HuH-7 (cell line): ENCODE measurements around the gene SFT2D1.

Experiments used
- DNase-seq: peaks from one replicate; pipeline ENCODE4 v3.0.0; 2011; ENCODE audit warnings: low spot score

The SFT2D1 gene

DNA sequence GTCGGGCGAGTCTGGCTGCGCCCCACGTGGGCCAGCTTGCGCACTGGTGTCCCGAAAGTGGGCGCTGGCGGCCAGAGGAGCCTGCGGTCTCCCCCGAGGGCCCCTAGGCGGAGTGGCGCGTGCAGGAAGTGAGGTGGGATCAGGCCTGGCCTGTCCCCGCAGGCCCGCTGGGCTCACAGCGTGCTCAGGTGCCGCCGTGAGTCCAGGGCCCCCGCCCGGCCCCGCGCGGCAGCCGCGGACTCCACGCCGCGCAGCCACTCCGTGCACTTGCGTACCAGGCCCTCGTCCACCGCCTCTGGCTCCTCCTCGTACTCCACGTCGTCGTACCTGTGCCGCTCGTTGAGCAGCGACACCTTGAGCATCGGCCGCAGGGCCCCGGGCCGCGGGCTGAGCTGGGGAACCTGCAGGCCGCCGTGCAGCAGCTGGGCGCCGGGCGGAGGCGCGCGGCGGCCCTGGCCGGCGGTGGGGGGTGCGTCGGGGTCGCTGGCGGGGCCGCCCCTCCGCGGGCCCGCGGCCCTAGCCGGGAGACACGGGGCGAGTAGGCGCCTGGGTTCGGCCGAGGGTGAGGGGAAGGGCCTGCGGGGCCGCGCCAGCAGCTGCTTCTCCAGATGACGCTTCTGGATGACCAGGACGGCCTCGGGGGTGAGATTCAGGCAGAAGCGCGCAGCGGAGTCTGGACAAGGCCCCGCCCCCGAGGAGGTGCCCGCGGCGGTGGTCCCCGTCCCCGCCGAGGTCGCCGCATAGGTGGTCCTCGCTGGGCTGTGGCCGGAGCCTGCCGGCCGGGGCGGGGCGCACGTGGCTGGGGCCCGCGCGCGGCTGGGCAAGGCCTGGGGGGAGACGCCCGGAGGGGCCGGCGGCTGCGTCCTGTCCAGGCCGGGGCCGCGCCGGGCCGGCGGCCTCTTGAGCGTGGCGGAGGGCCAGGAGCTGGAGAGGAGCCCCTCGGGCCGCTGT, 35.0 kb downstream of the SFT2D1 start:
- DNase-seq, result peak; percentile 58

DNA sequence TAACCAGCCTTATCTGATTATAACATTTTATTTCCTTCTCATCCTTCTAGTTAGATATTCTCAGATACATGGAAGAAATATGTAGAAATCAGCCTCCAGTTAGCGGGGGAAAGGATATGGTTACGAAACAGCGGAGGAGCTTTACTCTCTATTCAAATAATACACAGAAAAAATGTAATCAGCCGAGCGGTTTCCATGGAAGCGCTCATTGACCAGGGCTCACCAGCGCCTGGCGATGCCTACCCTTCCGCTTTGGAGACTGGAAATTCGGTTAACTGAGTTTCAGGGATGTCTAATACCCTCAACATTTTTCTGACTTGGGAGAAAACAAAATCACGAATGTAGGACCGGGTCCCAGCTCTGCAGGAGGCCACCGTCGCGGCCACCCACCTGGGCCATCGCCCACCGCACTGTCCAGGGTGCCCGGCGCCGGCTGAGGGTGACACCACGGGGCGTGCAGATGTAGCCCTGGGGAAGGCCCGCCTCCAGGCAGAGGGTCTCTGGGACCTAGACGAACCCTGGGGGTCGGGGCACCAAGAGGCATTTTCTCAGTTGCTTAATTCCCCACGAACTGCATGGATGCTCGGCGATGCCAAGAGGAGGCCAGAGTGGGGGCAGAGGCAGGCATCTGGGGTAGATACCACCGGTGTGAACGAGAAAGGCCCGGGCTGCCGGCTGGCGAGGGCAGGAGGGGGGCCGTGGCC, 35.8 kb downstream of the SFT2D1 start:
- peak; percentile 59 for DNase-seq

DNA sequence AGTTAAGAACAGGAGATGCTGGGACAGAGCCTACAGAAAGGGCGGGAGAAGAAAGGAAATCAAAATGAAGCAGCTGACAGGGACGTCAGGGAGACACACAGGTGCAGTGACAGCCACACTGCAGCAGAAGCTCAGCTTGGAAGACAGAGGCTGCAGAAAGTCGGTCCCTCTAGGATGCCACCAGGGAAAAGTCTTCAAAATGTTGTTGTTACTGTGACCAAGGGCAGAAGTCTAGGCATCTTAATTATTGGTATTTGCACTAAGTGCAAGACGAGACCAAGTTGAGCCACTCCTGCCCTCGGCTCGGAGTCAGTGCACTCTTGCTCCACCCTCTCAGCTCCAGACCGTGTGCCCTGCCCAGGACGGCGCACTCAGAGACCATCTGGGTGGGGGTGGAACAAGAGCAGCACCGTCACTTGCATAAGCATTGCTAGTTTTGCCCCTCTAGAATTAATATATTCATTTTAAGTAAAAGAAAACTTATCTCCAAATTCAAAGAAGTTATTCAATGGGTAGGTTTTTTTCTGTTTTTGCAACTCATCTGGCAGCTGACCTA, 36.7 kb downstream of the SFT2D1 start:
- DNase-seq, result no peak

DNA sequence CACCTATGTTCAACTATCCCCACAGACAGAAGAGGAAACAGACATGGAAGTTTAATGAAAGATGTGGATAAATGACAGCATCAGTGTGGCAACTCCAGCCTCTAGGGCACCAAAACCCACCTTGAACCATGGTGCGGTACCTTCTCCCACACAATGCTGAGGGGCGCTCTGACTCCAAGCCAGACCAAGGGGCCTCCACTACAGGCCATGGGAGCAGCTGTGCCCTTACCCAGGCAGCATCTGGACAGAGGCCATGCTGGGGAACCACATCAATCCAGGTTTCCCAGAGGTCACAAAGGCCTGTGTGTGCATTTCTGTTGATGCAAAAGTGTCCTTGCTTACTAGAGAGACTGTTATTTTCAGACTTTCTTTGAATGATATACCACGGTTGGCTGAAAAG, 38.2 kb downstream of the SFT2D1 start:
- no peak for DNase-seq

DNA sequence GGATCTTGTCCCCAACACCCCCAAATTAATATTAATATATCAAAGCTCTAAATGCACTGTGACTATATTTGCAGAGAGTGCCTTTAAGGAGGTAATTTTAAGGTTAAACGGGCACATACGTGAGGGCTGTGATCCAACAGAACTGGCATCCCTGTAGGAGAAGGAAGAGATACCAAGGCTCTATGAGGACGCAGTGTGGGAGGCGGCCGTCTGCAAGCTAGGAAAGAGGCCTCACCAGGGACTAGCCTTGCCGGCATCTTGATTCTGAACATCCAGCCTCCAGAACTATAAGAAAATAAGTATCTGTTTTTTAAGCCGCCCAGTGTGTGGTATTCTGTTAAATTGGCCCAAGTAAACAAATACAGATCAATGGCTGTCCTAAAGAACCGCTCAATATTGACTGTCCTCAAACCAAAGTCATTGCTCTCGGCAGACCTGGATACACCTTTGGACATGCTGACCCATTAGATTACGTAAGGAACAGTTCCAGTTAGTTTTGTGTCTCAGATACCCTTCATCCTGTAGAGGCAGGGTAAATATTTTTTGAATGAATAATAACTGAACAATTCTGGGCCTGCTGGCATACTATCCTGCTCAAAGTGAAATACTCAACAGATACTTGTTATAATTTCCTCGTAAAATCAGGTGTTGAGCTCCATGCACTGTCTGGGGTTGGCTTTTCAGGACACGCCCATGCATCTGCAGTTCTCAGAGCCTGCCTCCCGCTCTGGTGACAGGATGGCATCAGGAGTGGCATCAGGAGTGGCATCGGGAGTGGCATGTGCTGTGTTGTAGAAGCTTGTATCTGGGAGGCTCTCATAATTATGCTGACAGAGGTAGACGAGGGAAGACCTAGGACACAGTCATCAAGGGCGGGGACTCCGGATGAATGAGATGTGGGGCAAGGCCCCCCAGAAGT, 40.5 kb downstream of the SFT2D1 start:
- no peak for DNase-seq

DNA sequence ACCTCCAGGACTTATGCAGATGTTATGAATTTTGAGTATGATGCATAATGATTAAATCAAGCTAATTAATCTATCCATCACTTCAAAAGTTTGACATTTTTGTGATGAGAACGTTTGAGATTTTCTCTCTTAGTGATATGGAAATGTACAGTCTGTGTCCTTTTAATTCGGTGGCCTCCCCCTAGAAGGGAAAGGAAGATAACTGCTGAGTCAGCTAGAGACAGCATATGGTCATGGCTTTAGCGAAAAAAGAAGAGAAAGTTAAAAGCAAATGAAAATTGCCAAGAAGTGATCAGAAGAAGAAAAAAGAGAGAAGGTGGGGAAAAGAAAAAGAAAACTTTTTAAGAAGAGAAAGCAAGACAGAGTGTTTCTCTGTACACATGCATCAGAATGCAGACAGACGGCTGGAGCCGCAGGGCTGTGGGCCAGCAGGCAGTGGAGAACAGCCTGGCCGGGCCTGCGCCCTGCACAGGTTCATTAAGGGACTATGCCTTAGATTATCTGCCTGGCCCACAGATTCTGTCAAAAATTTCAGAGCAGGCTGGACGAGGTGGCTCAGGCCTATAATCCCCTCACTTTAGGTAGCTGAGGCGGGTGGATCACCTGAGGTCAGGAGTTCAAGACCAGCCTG, 41.9 kb downstream of the SFT2D1 start:
- no peak for DNase-seq

DNA sequence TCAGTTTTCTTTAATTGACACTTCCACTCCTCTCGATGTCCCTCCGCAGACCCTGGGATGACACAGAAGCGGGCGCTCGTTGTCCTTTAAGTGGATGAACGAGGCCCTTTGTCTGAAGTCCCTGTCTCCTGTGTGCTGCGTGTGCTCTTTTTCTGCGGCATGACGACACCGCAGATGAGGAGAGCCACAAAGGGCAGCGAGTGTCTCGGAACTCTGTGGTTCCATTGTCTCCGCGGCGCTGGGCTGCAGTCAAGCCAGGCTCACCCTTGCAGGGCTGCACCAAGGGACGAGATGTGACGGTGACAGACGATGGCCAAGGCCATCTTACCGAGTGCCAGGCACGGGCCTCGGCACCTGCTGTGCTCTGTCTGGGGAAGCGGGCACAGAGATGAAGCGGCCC, 44.7 kb downstream of the SFT2D1 start:
- no peak for DNase-seq

DNA sequence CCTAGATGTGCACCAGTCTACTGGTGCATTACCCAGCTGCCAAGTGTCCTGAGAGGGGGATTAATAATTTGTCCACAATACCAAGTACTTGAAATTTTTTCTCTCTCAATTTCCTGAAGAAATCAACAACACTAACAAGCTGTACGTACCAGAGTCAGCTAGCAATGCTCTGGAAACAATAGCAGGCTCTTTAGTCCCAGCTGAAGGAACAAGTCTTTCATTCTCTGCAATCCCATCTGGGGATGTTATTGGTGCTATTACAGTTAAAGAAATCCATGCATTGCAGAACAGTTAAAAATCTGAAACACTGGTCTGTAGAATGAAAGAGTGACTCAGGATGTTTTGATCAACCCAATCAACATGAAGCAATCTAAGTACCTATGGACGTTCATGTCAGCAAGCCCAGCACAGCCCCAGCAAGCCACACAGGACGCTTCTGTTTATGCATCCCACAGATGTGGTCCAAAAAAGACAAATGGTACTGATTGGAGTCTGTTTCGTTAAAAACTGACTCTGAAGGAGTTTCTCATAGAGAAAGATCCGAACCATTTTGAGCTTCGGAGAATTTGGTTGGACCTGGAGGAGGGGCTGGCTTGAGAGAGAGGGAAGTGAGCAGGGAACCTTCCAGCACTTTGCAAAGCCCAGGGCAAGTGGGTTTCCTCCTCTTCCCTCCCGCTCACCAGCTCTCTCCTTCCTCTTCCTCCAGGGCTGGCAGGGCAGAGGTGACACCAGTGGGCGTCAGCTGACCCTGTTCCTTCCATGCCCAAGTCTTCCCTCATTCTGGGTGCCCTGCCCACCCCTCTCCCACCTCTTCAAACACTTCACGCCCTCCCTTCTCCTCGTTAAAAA, 46.1 kb downstream of the SFT2D1 start:
- DNase-seq, result no peak

DNA sequence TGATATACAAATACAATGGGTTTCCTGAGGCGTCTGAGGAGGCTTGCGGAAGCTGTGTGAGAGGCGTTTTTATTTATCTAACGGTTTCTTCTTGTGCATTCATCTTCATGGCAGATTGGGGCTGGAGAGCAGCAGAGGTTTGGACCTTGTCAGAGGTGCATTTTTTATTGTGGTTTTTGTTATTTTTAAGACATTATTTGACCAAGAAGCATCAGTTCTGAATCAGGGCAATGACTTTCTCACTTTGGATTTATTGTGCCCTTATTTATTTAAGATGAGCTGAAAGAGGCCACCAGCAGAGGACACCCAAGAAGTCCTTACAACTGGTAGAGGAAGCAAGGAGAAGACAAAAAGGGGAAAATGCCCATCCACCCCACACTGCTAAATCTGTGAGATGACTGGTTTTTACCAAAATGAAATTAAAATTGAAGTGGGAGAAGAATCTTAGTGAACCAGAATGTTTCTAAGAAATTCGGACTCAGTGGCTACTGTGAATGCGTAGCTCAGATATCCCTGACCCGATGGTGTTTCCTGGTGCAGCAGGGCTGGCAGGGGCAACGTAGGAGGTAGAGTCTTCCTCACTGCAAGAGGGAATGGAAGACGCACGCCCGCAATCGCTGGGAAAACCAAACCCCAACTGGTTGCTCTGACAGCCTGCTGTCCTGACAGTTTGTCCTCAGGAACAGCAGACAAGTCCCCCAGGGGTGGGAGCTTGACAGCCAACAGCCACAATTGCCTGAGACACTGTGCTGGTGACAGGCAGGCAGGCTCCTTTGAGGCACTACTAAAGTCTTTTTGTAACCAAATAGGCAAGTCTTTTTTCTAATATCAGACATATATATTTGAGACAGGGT, 48.4 kb downstream of the SFT2D1 start:
- DNase-seq, result no peak

DNA sequence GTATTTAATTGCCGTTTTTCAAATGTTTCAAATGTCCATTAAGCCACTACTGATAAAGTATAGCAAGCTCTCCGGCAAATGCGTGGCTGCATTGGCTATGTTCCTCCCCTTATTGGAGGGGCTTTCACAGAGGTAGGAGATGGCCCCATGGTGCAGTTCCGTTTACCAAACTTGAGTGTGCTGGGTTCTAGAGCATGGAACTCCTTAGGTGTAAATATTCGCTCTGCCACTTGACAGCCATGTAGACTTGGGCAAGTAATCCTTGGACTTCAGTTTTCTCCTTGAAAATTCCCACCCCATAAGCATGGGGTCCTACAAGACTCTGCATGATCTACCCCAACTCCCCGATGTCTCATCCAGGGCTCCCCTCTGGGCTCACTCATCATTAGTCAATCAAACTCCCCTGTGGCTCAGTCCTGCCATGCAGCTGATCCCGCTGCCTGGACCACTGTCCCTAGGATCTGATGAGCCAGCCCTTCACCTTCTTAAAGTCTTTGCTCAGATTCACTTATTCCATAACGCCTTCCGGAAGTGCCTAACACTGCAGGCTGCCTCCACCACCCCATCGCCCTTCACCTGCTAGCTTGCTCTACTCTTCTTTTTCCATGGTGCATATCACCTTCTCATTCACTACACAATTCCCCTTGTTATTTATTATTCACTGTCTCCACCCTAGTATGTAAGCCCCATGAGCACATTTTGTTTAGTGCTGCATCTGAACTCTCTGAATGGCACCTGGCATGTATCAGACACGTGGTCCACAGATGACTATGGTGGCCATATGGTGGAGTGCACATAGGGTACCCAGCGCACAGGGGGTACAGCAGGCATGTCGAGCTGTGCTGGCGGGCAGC, 52.9 kb downstream of the SFT2D1 start:
- no peak for DNase-seq

DNA sequence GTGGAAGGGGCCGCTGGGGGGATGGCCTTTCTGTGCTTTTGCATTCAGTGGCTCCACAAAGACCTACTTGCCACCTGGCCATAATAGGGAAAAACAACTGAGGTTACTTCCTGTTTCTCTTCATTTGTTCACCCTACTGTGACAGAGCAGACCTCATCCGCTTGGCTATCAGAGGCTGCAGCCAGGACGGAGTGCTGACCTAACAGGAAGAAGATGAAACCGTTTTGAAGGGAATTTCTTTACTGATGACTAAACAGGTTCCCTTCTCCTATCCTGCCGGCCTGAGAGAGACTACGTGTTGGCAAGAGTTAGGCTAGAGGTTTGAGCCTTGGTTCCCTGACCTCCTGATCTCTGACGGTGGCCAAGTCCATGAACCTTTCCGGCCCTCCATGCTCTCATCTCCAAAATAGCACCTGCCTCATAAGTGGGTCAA, 55.5 kb downstream of the SFT2D1 start:
- no peak for DNase-seq

DNA sequence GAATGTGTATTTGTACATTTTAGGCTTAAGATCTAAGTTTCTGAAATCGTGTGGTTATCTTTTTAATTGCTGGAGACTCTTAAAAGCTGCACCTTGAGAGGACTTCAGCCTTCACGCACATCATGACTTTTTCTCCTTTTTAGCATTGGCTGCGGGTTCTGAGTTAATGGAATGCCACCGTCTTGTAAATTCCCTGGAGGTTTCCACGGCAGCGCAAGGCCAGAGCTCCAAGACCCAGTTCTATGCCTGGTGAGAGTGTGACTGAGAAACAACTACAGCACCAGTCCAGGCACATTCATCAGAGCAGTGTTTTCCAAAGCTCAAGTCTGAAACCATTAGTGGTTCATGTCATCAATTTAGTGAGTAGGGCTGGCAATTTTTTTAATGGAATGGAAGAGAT, 57.1 kb downstream of the SFT2D1 start:
- DNase-seq, result no peak

DNA sequence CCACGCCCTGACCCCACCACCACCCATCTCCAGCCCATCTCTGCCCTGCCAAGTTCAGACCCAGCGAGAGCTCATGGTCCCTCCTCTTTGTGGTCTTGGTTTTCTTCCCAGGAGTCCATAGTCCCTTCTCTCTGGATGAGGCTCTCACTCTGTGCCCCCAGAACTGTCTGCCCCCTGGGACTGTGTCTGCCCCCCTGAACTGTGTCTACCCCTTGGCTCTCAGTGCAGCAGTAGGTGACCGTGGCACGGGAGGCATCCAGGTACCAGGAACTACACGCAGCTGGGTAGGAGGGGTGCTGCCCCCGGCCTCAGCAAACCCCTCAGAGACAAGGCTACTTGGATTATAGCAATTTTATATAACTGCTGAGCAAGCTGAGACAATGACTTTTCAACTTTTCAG, 57.7 kb downstream of the SFT2D1 start:
- no peak for DNase-seq

DNA sequence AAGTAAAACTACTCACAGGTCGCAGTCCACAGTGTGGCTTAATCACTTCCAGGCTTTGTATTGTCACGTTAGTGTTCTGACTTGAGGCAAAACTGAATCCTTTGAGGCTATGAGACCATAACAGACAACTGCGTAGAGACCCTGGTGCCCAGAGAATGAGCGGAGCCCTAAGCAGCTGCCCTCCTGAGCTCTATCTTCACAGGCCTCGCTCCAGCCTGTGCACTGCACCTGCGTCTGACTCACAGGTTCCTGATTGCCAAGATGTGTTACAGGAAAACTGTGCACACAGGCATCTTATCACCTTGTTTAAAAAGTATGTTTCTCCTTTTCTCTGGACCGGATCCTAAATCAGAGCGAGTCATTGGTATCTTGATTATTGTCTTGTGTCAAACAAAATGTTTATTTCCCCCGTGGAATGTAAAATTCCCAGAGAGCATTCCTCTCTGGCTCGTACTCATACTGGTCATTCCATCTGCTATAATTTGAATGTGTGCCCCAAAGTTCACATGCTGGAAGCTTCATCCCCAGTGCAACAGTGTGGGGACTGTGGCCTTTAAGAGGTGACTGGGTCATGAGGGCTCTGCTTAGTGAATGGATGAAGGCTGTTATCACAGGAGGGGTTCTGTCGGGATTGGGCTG, 59.8 kb downstream of the SFT2D1 start:
- DNase-seq, result no peak

DNA sequence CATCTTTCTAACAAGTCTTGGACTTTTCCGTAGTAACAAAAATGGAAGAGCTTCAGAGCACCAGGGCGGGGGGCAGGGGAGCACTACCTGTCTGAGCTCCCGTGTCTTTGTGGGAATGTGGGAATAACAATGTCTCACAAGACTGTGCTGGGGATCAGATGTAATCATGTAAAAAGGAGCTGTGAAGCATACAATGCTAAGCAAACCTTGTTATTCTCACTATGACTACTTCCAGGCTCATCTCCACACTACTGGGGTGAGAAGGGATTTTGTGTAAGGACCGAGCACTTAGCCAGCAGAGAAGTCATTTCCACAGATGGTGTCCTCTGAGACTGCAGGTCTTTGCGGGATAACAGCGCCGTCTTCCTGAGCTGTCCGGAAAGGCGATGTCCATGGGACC, 61.2 kb downstream of the SFT2D1 start:
- DNase-seq, result no peak

DNA sequence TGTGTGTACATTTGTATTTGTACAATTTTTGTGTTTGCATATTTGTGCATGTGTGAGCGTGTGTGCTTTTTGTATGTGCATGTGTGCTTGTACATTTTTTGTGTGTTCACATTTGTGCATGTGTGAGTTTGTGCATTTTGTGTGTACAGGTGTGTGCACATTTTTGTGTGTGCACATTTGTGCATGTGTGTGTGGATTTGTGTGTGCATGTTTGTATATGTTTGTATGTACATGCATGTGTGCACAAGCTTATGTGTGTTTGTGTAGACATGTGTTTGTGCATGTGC, 63.0 kb downstream of the SFT2D1 start:
- DNase-seq, result no peak

DNA sequence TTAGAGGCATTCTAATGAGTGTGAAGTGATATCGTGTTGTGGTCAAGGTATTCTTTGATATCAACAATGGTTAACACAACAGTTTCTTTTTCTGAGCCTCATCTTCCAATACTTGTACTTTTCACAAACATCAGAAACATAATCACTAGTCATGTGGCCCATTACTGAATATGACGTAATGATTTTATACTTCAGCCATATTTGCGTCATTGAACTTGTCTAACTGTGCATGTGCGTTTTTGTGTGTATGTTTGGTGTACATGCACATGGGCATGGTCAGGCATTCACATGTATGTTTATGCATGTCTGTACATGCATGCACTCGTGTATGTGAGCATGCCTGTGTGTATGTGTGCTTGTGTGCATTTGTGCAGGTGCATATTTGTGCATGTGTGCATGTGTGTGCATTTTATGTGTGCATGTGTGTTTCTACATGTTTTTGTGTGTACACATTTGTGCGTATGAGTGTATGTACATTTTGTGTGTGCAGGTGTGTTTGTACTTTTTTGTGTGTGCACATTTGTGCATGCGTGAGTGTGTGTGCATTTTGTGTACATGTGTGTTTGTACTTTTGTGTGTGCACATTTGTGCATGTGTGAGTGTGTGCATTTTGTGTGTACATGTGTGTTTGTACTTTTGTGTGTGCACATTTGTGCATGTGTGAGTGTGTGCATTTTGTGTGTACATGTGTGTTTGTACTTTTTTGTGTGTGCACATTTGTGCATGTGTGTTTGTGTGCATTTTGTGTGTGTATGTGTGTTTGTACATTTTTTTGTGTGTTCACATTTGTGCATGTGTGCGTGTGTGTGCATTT, 63.6 kb downstream of the SFT2D1 start:
- no peak for DNase-seq
